ENCODE measurements around the gene EPHA2. TPM values are rescaled to one million over a fixed set of nuclear protein-coding genes. Genes with fewer than 3 reads are reported as not detected.
"Not testable (repeated sequence)": the region's sequence is repeated elsewhere in the genome, so short reads cannot be mapped to it uniquely, and the experiment has no call there.

The EPHA2 gene
- polyA plus RNA-seq, 1 experiment = 26.5 TPM

DNA sequence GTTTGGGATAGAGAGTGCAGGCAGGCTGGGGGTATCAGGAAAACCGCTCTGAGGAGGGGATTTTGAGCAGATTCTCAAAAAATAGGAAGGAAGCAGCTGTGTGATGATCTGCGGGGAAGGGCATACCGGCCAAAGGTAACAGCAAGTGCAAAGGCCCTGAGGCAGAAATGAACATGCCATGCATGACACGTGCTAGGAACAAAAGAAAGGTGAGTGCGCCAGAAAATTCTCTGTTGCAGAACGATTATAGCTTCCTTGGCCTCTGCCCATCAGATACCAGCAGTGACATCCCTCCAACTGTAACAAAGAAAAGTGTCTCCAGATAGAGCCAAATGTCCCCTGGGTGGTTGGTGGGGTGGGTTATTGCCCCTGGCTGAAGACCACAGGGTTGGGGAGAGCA, 45.4 kb downstream of the EPHA2 start:
- ChIA-PET CTCF (interaction anchor here (1.0 to 1.2 kb wide), 2 partner anchors 15 to 28 kb away, joined by 3 read pairs; no protein-coding TSS in a partner anchor), POLR2A (no interaction called here)
- Histone ChIP-seq H3K27me3 (ENCODE audit: control insufficient read depth, insufficient read depth, low read length) (no peaks in the 10 kb centered on the region; the same call in 1 of the 2 replicates), H3K4me3 (ENCODE audit: low read depth, low read length) (no peak overlapping the region), H3K36me3 (ENCODE audit: control insufficient read depth, insufficient read depth, low read length) (no peaks in the 10 kb centered on the region)
- DNase-seq (ENCODE audit: low read depth) = no peak
- TF ChIP-seq, protein P1, sequence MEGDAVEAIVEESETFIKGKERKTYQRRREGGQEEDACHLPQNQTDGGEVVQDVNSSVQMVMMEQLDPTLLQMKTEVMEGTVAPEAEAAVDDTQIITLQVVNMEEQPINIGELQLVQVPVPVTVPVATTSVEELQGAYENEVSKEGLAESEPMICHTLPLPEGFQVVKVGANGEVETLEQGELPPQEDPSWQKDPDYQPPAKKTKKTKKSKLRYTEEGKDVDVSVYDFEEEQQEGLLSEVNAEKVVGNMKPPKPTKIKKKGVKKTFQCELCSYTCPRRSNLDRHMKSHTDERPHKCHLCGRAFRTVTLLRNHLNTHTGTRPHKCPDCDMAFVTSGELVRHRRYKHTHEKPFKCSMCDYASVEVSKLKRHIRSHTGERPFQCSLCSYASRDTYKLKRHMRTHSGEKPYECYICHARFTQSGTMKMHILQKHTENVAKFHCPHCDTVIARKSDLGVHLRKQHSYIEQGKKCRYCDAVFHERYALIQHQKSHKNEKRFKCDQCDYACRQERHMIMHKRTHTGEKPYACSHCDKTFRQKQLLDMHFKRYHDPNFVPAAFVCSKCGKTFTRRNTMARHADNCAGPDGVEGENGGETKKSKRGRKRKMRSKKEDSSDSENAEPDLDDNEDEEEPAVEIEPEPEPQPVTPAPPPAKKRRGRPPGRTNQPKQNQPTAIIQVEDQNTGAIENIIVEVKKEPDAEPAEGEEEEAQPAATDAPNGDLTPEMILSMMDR (IDR thresholded peaks at IDR 0.05; ENCODE audit: insufficient read depth, low read depth, low read length) = no peak

DNA sequence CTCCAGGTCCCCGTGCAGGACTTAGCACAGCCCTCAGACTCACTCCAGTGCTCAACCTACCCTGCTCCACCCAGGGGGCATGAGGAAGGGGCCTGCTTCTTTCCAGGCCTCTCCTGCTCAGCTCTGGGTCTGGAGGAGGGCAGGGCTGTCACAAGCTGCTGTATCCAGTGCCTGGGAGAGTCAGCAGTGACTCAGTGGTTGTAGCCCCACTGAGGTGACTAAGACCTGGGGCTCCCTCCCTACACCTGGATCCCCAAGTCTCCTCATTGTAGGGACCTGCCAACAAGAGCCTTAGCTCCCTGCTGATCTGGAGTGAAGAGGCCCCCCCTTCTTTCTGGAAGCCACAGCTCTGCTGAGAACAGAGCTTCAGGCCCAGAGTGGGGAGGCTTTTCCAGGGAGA, 46.3 kb downstream of the EPHA2 start:
- ChIA-PET CTCF (interaction anchor here (0.6 to 3.2 kb wide), 4 partner anchors 8 to 30 kb away, joined by 3 to 10 read pairs (median 3); no protein-coding TSS in a partner anchor), POLR2A (no interaction called here)
- no peaks in the 10 kb centered on the region for H3K36me3 ChIP-seq (ENCODE audit: control insufficient read depth, insufficient read depth, low read length)

DNA sequence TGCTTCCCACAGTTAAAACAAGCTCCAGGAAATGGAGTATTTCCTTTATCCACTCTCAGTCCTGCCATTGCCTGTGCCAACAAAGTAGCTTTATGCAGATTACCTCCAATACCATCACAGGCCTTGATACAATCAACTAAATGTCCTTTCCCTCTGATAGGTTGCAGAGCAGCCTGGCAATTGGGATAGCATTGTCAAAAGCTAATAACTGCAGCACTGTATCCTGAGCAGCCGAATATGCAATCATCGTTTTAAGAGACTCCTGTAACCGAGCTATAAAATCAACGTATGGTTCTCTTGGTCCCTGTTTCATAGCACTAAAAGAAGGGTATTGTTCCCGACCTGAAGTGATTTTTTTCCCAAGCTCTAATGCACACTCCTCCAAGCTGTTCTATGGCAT, 48.8 kb downstream of the EPHA2 start:
- H3K36me3 ChIP-seq (ENCODE audit: control insufficient read depth, insufficient read depth, low read length); H3K4me3 ChIP-seq (ENCODE audit: low read depth, low read length); POLR2A ChIA-PET; DNase-seq (ENCODE audit: low read depth); H3K27me3 ChIP-seq (ENCODE audit: control insufficient read depth, insufficient read depth, low read length): not testable (repeated sequence)
- CTCF ChIA-PET = interaction anchor here (1.1 to 3.2 kb wide), 5 partner anchors 10 to 98 kb away, joined by 3 to 10 read pairs (median 3); no protein-coding TSS in a partner anchor

More for the DNA sequence above, 46.3 kb downstream of the EPHA2 start:
- Histone ChIP-seq H3K27me3 (ENCODE audit: control insufficient read depth, insufficient read depth, low read length) (no peaks in the 10 kb centered on the region; the same call in 1 of the 2 replicates), H3K4me3 (ENCODE audit: low read depth, low read length) (no peak overlapping the region)
- no peak for DNase-seq (ENCODE audit: low read depth)
- TF ChIP-seq, protein P1 (IDR thresholded peaks at IDR 0.05; ENCODE audit: insufficient read depth, low read depth, low read length) = no peak

DNA sequence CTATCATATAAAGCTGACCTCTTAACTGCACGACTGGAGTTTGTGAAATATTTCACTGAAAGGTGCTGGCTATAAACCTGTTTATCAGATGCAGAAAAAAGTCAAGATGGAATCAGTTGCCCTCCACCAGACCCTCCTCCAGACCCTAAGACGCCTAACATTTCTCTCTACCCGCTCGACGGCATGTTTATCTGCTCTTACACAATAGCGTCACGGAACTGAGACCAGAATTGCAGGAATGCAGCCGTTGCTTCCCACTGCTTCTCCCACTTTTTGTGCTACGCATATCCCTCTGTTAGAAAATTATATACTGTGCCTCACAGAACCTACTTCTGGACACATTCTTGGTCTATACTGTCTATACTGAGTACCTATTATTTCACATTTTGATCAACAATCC, 54.2 kb downstream of the EPHA2 start:
- ChIA-PET CTCF (interaction anchor here (1.7 to 3.1 kb wide), 2 partner anchors 12 to 19 kb away, joined by 8 to 10 read pairs; no protein-coding TSS in a partner anchor), POLR2A (no interaction called here)
- Histone ChIP-seq H3K36me3 (ENCODE audit: control insufficient read depth, insufficient read depth, low read length) (no peaks in the 10 kb centered on the region), H3K4me3 (ENCODE audit: low read depth, low read length) (no peak overlapping the region), H3K27me3 (ENCODE audit: control insufficient read depth, insufficient read depth, low read length) (no peaks in the 10 kb centered on the region; the same call in 1 of the 2 replicates)
- DNase-seq (ENCODE audit: low read depth) = no peak
- TF ChIP-seq, protein P1 (IDR thresholded peaks at IDR 0.05; ENCODE audit: insufficient read depth, low read depth, low read length) = no peak

DNA sequence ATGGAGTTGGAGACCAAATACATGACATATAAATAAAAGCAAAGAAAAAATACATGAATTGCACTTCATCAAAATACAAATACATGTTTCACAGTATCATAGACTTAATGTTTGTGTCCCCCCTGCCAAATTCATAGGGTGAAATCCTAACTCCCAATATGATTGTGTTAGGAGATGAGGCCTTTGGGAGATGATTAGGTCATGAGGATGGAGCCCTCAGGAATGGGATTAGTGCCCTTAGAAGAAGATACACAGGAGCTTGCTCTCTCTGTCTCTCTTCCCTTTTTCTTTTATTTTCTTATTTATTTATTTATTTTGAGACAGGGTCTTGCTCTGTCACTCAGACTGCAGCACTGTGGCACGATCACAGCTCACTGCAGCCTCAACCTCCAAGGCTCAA, 56.5 kb downstream of the EPHA2 start:
- TF ChIP-seq, protein P1 (IDR thresholded peaks at IDR 0.05; ENCODE audit: insufficient read depth, low read depth, low read length) = no peak
- CTCF ChIA-PET = interaction anchor here (1.2 kb wide), 1 partner anchor 12 kb away, joined by 5 read pairs; no protein-coding TSS in a partner anchor
- Histone ChIP-seq H3K36me3 (ENCODE audit: control insufficient read depth, insufficient read depth, low read length) (no peaks in the 10 kb centered on the region), H3K27me3 (ENCODE audit: control insufficient read depth, insufficient read depth, low read length) (no peaks in the 10 kb centered on the region), H3K4me3 (ENCODE audit: low read depth, low read length) (no peak overlapping the region)
- no peak for DNase-seq (ENCODE audit: low read depth)
- POLR2A ChIA-PET = no interaction called here

DNA sequence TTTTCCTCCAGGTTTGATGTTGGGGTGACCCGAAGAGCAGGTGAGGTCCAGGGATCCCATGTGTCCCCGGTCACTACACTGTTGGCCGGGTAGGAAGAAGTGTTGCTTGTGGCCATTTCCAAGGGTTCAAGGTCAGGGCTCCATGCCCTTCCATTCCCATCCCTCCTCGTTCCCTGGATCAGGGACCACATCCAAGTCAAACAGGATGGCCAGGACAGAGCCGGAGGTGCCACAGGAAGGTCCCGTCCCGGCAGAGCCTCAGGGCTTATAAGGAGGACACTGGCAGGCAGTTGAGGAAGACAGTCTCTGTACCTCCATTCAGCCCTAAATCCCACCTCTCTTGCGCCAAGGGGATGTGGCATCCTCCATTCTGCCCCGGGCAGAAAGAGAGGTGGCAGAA, 60.4 kb downstream of the EPHA2 start:
- no peak for DNase-seq (ENCODE audit: low read depth)
- ChIA-PET CTCF (no interaction called here), POLR2A (no interaction called here)
- peaks cover 1% of the 10 kb centered on the region for H3K27me3 ChIP-seq (ENCODE audit: control insufficient read depth, insufficient read depth, low read length)
- TF ChIP-seq, protein P1 (IDR thresholded peaks at IDR 0.05; ENCODE audit: insufficient read depth, low read depth, low read length) = no peak
- no peaks in the 10 kb centered on the region for H3K36me3 ChIP-seq (ENCODE audit: control insufficient read depth, insufficient read depth, low read length)
- H3K4me3 ChIP-seq (ENCODE audit: low read depth, low read length) = no peak overlapping the region

Measured in BJ (cell line).